Gastrocnemius medialis (tissue), 4 donors: ENCODE data around the gene MUC2.

Experiments
- CTCF ChIP-seq, 5 experiments: fragments of 450-650 bp in 3 of 5; fragments of 200-600 bp in 2 of 5; sonication (generic) in 2 of 5; IDR thresholded peaks in 4 of 5; conservative IDR thresholded peaks in 1 of 5; 1 replicate in 4 of 5; 2 replicates in 1 of 5; pipeline ENCODE4 v1.5.1; 2016 to 2019; ENCODE audit warnings: antibody characterized with exemption in 5 of 5, mild to moderate bottlenecking in 3 of 5, moderate library complexity in 3 of 5
- POLR2A ChIP-seq, 2 donors: fragments of 450-650 bp; IDR thresholded peaks; one replicate each; pipeline ENCODE4 v1.6.1; 2017; ENCODE audit warnings: antibody characterized with exemption in 2 of 2, mild to moderate bottlenecking in 2 of 2, moderate library complexity in 2 of 2

GRCh38 chr11:1119604-1120146, 45.0 kb downstream of the MUC2 start:
- no peak for TF ChIP-seq POLR2A (IDR thresholded peaks at IDR 0.05)
- TF ChIP-seq CTCF (IDR thresholded peaks at IDR 0.05 in 4 of 5, conservative IDR thresholded peaks at IDR 0.05 in 1 of 5) = no peak
